Left renal pelvis (tissue), 4 donors: ENCODE data around the gene LNX1. TPM values are rescaled to one million over a fixed set of nuclear protein-coding genes. Genes with fewer than 3 reads are reported as not detected.
"Not testable (repeated sequence)": the region's sequence is repeated elsewhere in the genome, so short reads cannot be mapped to it uniquely, and the experiment has no call there.

Experiments used
- DNase-seq, 4 donors: peaks; one replicate each; pipeline ENCODE4 v3.0.0-alpha.2; 2013; ENCODE audit warnings: low read depth in 4 of 4, low spot score in 3 of 4
- polyA plus RNA-seq, 4 donors: library from polyadenylated mRNA; unstranded; fragments of 120-200 nt; gene quantifications; one replicate each; pipeline ENCODE4 v1.2.1, GENCODE V29; 2013; ENCODE audit not compliant: insufficient read length in 4 of 4

LNX1 gene
- polyA plus RNA-seq, 4 donors: 4.4 to 19.4 (median 16.8) TPM

- no peak for DNase-seq
These were observed 113.7 kb downstream of the LNX1 start for GRCh38 chr4:53477636-53478035.

- no peak for DNase-seq
These were observed 114.2 kb downstream of the LNX1 start for GRCh38 chr4:53477038-53477565.

- DNase-seq: no peak
These were observed 114.9 kb downstream of the LNX1 start for GRCh38 chr4:53476232-53477037.

- not testable (repeated sequence) for DNase-seq
These were observed 124.7 kb downstream of the LNX1 start for GRCh38 chr4:53466576-53466975.

- no peak for DNase-seq
These were observed 125.4 kb downstream of the LNX1 start for GRCh38 chr4:53465891-53466290.

- DNase-seq: no peak
These were observed 126.0 kb downstream of the LNX1 start for GRCh38 chr4:53465281-53465680.

GRCh38 chr4:53463340-53463739 lies 127.9 kb downstream of the LNX1 start:
- no peak for DNase-seq

- DNase-seq: no peak
These were observed 130.0 kb downstream of the LNX1 start for GRCh38 chr4:53461244-53461643.

- DNase-seq: no peak
These were observed 131.7 kb downstream of the LNX1 start for GRCh38 chr4:53459548-53459947.

GRCh38 chr4:53456178-53456577 lies 135.1 kb downstream of the LNX1 start:
- DNase-seq: no peak

- DNase-seq: peak in 1 of 4 donors; percentile 8
These were observed 135.5 kb downstream of the LNX1 start for GRCh38 chr4:53455766-53456165.

GRCh38 chr4:53453385-53453784 lies 137.9 kb downstream of the LNX1 start:
- DNase-seq: no peak

- DNase-seq: no peak
These were observed 140.5 kb downstream of the LNX1 start for GRCh38 chr4:53450773-53451172.

GRCh38 chr4:53444954-53445353 lies 146.3 kb downstream of the LNX1 start:
- DNase-seq: no peak

- no peak for DNase-seq
These were observed 149.7 kb downstream of the LNX1 start for GRCh38 chr4:53441564-53441963.

GRCh38 chr4:53436251-53436650 lies 155.0 kb downstream of the LNX1 start:
- no peak for DNase-seq

GRCh38 chr4:53432528-53433424 lies 158.5 kb downstream of the LNX1 start:
- no peak for DNase-seq

- no peak for DNase-seq
These were observed 160.2 kb downstream of the LNX1 start for GRCh38 chr4:53431052-53431451.

- no peak for DNase-seq
These were observed 163.9 kb downstream of the LNX1 start for GRCh38 chr4:53427366-53427765.

GRCh38 chr4:53424280-53424679 lies 167.0 kb downstream of the LNX1 start:
- DNase-seq: no peak

- no peak for DNase-seq
These were observed 168.9 kb downstream of the LNX1 start for GRCh38 chr4:53422367-53422766.
